HG03025 (cell line): ENCODE measurements around the gene KCMF1.

Experiments
- ATAC-seq: cut with Tn5 transposase; IDR thresholded peaks from one replicate; pipeline ENCODE4 v1.9.1; 2021; ENCODE audit warnings: mild to moderate bottlenecking, moderate library complexity; ENCODE audit not compliant: unreplicated experiment, low FRiP score

The KCMF1 gene

GRCh38 chr2:85017411-85018048, 46.6 kb downstream of the KCMF1 start:
- no peak for ATAC-seq

GRCh38 chr2:85018049-85018447, 47.1 kb downstream of the KCMF1 start:
- no peak for ATAC-seq

GRCh38 chr2:85019121-85019520, 48.2 kb downstream of the KCMF1 start:
- no peak for ATAC-seq

GRCh38 chr2:85022232-85022631, 51.3 kb downstream of the KCMF1 start:
- ATAC-seq: no peak

GRCh38 chr2:85024372-85025047, 53.5 kb downstream of the KCMF1 start:
- ATAC-seq: no peak

GRCh38 chr2:85032621-85033020, 61.7 kb downstream of the KCMF1 start:
- no peak for ATAC-seq

GRCh38 chr2:85033388-85033787, 62.4 kb downstream of the KCMF1 start:
- ATAC-seq: no peak

GRCh38 chr2:85034158-85034557, 63.2 kb downstream of the KCMF1 start:
- no peak for ATAC-seq

GRCh38 chr2:85037622-85038021, 66.7 kb downstream of the KCMF1 start:
- no peak for ATAC-seq

GRCh38 chr2:85042330-85042729, 71.4 kb downstream of the KCMF1 start:
- ATAC-seq: no peak

- no peak for ATAC-seq
Measured at GRCh38 chr2:85048534-85048933, 77.6 kb downstream of the KCMF1 start.

- no peak for ATAC-seq
Measured at GRCh38 chr2:85049236-85049635, 78.3 kb downstream of the KCMF1 start.

- no peak for ATAC-seq
Measured at GRCh38 chr2:85053802-85054201, 82.8 kb downstream of the KCMF1 start.

- no peak for ATAC-seq
Measured at GRCh38 chr2:85057226-85057962, 86.4 kb downstream of the KCMF1 start.

GRCh38 chr2:85061896-85062295, 90.9 kb downstream of the KCMF1 start:
- ATAC-seq: no peak

GRCh38 chr2:85062565-85062964, 91.6 kb downstream of the KCMF1 start:
- no peak for ATAC-seq

- no peak for ATAC-seq
Measured at GRCh38 chr2:85063981-85064599, 93.1 kb downstream of the KCMF1 start.

- no peak for ATAC-seq
Measured at GRCh38 chr2:85064927-85065577, 94.1 kb downstream of the KCMF1 start.

GRCh38 chr2:85066006-85066740, 95.2 kb downstream of the KCMF1 start:
- no peak for ATAC-seq

- no peak for ATAC-seq
Measured at GRCh38 chr2:85066874-85067351, 96.0 kb downstream of the KCMF1 start.
